ENCODE measurements around the gene CADPS.

The CADPS gene

DNA sequence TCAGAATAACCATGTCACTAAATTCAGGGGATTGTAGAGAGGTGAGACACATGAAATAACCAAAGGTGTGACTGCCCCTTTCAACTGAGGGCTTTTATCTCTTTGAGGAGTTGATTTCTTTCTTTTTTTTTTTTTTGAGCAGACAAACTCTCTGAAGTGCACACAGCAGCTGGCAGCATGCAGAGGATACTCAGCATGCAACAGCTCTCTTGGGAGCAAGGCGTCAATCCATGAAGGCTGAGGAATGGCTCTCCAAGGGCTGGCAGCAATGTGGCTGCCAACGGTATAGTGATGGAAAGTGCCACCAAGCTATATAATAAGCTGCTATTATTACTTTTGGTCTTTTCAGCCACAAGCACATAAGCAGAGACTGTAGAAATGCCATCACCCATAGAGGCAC, 275.2 kb downstream of the CADPS start (continued):
- TF ChIP-seq, protein P1, sequence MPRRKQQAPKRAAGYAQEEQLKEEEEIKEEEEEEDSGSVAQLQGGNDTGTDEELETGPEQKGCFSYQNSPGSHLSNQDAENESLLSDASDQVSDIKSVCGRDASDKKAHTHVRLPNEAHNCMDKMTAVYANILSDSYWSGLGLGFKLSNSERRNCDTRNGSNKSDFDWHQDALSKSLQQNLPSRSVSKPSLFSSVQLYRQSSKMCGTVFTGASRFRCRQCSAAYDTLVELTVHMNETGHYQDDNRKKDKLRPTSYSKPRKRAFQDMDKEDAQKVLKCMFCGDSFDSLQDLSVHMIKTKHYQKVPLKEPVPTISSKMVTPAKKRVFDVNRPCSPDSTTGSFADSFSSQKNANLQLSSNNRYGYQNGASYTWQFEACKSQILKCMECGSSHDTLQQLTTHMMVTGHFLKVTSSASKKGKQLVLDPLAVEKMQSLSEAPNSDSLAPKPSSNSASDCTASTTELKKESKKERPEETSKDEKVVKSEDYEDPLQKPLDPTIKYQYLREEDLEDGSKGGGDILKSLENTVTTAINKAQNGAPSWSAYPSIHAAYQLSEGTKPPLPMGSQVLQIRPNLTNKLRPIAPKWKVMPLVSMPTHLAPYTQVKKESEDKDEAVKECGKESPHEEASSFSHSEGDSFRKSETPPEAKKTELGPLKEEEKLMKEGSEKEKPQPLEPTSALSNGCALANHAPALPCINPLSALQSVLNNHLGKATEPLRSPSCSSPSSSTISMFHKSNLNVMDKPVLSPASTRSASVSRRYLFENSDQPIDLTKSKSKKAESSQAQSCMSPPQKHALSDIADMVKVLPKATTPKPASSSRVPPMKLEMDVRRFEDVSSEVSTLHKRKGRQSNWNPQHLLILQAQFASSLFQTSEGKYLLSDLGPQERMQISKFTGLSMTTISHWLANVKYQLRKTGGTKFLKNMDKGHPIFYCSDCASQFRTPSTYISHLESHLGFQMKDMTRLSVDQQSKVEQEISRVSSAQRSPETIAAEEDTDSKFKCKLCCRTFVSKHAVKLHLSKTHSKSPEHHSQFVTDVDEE (CRISPR knock-in tag; IDR thresholded peaks at IDR 0.05), result no peak
- TF ChIP-seq TOX (CRISPR knock-in tag; IDR thresholded peaks at IDR 0.05; ENCODE audit: borderline replicate concordance) (no peak), CSDC2 (CRISPR knock-in tag; IDR thresholded peaks at IDR 0.05) (no peak), ZFP30 (CRISPR knock-in tag; IDR thresholded peaks at IDR 0.05) (no peak), RARB (CRISPR knock-in tag; IDR thresholded peaks at IDR 0.05) (no peak), ZNF8 (CRISPR knock-in tag; IDR thresholded peaks at IDR 0.05) (no peak), PPARA (CRISPR knock-in tag; IDR thresholded peaks at IDR 0.05; ENCODE audit: borderline replicate concordance) (no peak), ESRRG (CRISPR knock-in tag; IDR thresholded peaks at IDR 0.05) (no peak)

DNA sequence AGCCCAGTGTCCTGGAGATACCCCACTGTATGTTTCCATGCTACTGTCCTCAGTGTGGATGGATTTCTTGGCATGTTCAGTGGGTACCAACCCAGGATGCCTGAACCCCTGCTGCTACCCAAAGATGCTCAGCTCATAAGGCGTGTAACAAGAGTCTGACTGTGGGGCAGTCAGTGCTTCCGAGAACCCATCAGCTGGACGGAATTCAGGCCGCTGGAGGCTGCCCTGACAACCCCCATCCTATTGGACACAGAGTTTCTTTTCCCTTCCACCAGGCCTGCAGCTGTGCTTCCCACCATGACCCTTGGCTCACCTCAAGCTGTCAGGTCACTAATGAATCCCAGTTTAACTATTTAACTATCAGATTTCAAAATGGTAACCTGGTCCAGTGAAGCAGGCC, 277.7 kb downstream of the CADPS start:
- TF ChIP-seq ZFP30 (CRISPR knock-in tag; IDR thresholded peaks at IDR 0.05), result no peak
- TF ChIP-seq ZNF70 (CRISPR knock-in tag; IDR thresholded peaks at IDR 0.05), result no peak
- TF ChIP-seq CSDC2 (CRISPR knock-in tag; IDR thresholded peaks at IDR 0.05), result no peak
- TF ChIP-seq GLIS3 (CRISPR knock-in tag; IDR thresholded peaks at IDR 0.05), result no peak
- no peak for TF ChIP-seq ARNTL (CRISPR knock-in tag; IDR thresholded peaks at IDR 0.05; ENCODE audit: borderline replicate concordance, low read depth)
- TF ChIP-seq, protein P2, sequence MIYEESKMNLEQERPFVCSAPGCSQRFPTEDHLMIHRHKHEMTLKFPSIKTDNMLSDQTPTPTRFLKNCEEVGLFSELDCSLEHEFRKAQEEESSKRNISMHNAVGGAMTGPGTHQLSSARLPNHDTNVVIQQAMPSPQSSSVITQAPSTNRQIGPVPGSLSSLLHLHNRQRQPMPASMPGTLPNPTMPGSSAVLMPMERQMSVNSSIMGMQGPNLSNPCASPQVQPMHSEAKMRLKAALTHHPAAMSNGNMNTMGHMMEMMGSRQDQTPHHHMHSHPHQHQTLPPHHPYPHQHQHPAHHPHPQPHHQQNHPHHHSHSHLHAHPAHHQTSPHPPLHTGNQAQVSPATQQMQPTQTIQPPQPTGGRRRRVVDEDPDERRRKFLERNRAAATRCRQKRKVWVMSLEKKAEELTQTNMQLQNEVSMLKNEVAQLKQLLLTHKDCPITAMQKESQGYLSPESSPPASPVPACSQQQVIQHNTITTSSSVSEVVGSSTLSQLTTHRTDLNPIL (CRISPR knock-in tag; IDR thresholded peaks at IDR 0.05; ENCODE audit: low read depth), result no peak
- TF ChIP-seq RARB (CRISPR knock-in tag; IDR thresholded peaks at IDR 0.05), result no peak
- no peak for TF ChIP-seq TCF4 (CRISPR knock-in tag; IDR thresholded peaks at IDR 0.05; ENCODE audit: borderline replicate concordance)
- TF ChIP-seq SNAI2 (CRISPR knock-in tag; IDR thresholded peaks at IDR 0.05), result no peak
- TF ChIP-seq, protein P3, sequence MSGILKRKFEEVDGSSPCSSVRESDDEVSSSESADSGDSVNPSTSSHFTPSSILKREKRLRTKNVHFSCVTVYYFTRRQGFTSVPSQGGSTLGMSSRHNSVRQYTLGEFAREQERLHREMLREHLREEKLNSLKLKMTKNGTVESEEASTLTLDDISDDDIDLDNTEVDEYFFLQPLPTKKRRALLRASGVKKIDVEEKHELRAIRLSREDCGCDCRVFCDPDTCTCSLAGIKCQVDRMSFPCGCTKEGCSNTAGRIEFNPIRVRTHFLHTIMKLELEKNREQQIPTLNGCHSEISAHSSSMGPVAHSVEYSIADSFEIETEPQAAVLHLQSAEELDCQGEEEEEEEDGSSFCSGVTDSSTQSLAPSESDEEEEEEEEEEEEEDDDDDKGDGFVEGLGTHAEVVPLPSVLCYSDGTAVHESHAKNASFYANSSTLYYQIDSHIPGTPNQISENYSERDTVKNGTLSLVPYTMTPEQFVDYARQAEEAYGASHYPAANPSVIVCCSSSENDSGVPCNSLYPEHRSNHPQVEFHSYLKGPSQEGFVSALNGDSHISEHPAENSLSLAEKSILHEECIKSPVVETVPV (CRISPR knock-in tag; IDR thresholded peaks at IDR 0.05), result no peak
- no peak for TF ChIP-seq PPARA (CRISPR knock-in tag; IDR thresholded peaks at IDR 0.05; ENCODE audit: borderline replicate concordance)
- ATAC-seq, result no peak

DNA sequence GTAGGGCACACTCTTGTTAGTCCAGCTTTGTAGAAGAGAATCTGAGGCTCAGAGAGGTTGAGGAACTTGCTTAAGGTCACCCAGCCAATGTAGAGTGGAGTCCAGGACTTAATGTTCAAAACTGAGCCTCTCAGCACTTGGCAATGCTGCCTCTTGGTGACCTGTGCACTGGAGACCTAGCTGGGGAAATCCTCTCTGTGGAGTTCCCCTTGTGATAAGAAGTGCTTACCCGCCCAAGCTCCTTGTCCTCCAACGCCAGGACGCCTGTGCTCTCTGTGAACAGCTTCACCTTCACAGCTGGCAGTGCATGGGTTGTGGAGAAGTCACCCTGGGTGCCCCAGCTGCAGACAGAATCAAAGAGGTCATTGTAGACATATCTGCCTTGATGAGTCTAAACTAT, 282.8 kb downstream of the CADPS start:
- TF ChIP-seq ISL1 (CRISPR knock-in tag; IDR thresholded peaks at IDR 0.05), result no peak
- TF ChIP-seq CSDC2 (CRISPR knock-in tag; IDR thresholded peaks at IDR 0.05), result no peak
- no peak for ATAC-seq

DNA sequence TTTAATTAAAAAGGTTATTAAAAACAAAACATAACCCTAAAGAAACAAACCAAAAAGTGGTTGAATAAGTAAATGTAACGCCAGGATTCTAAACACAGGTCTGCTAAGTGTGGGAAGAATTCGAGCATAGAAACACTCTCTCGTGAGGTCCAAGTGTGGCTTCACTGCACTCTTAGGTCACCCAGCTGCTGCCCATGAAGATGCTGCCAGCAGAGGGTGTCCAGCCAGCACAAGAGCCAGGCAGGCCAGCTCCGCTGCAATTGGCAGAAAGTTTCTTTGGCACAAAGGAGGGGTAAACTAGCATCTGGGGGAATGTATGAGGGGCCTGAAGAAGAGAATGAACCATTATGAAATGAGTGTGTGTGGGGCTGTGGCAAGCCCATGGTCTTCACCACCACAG, 286.1 kb downstream of the CADPS start:
- no peak for TF ChIP-seq TOX (CRISPR knock-in tag; IDR thresholded peaks at IDR 0.05; ENCODE audit: borderline replicate concordance)
- TF ChIP-seq, protein P4, sequence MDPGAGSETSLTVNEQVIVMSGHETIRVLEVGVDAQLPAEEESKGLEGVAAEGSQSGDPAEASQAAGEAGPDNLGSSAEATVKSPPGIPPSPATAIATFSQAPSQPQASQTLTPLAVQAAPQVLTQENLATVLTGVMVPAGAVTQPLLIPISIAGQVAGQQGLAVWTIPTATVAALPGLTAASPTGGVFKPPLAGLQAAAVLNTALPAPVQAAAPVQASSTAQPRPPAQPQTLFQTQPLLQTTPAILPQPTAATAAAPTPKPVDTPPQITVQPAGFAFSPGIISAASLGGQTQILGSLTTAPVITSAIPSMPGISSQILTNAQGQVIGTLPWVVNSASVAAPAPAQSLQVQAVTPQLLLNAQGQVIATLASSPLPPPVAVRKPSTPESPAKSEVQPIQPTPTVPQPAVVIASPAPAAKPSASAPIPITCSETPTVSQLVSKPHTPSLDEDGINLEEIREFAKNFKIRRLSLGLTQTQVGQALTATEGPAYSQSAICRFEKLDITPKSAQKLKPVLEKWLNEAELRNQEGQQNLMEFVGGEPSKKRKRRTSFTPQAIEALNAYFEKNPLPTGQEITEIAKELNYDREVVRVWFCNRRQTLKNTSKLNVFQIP (CRISPR knock-in tag; IDR thresholded peaks at IDR 0.05; ENCODE audit: borderline replicate concordance, low read depth), result no peak
- TF ChIP-seq ZNF8 (CRISPR knock-in tag; IDR thresholded peaks at IDR 0.05), result no peak
- TF ChIP-seq ZC3H10 (CRISPR knock-in tag; IDR thresholded peaks at IDR 0.05), result no peak
- no peak for TF ChIP-seq OSR1 (CRISPR knock-in tag; IDR thresholded peaks at IDR 0.05)
- no peak for TF ChIP-seq TCF4 (CRISPR knock-in tag; IDR thresholded peaks at IDR 0.05; ENCODE audit: borderline replicate concordance)
- no peak for TF ChIP-seq RARB (CRISPR knock-in tag; IDR thresholded peaks at IDR 0.05)
- no peak for TF ChIP-seq BACH2 (CRISPR knock-in tag; IDR thresholded peaks at IDR 0.05; ENCODE audit: borderline replicate concordance)
- TF ChIP-seq, protein P1 (CRISPR knock-in tag; IDR thresholded peaks at IDR 0.05), result no peak
- TF ChIP-seq ZNF70 (CRISPR knock-in tag; IDR thresholded peaks at IDR 0.05), result no peak
- no peak for TF ChIP-seq ESRRG (CRISPR knock-in tag; IDR thresholded peaks at IDR 0.05)
- TF ChIP-seq GLIS3 (CRISPR knock-in tag; IDR thresholded peaks at IDR 0.05), result no peak
- no peak for TF ChIP-seq ZFP30 (CRISPR knock-in tag; IDR thresholded peaks at IDR 0.05)
- no peak for TF ChIP-seq ZFP3 (CRISPR knock-in tag; IDR thresholded peaks at IDR 0.05)
- no peak for TF ChIP-seq CSDC2 (CRISPR knock-in tag; IDR thresholded peaks at IDR 0.05)
- TF ChIP-seq, protein P2 (CRISPR knock-in tag; IDR thresholded peaks at IDR 0.05; ENCODE audit: low read depth), result no peak
- no peak for TF ChIP-seq ZNF565 (CRISPR knock-in tag; conservative IDR thresholded peaks at IDR 0.05; ENCODE audit: low read depth)

More for the DNA sequence above, 286.1 kb downstream of the CADPS start:
- peak; percentile 44 for ATAC-seq
